Stimulated activated CD4-positive, alpha-beta T cell treated with anti-CD3 and anti-CD28 coated beads, Interleukin-15, amount 100 ng/mL, for 48 hours (primary cell): Measurements from ENCODE around the gene FAAP24.
"Not testable (repeated sequence)": the region's sequence is repeated elsewhere in the genome, so short reads cannot be mapped to it uniquely, and the experiment has no call there.

Experiments used
- DNase-seq, 2 donors: peaks; one replicate each; pipeline ENCODE4 v3.0.0-alpha.2; 2020; ENCODE audit warnings: low read depth in 2 of 2

Gene FAAP24

DNA sequence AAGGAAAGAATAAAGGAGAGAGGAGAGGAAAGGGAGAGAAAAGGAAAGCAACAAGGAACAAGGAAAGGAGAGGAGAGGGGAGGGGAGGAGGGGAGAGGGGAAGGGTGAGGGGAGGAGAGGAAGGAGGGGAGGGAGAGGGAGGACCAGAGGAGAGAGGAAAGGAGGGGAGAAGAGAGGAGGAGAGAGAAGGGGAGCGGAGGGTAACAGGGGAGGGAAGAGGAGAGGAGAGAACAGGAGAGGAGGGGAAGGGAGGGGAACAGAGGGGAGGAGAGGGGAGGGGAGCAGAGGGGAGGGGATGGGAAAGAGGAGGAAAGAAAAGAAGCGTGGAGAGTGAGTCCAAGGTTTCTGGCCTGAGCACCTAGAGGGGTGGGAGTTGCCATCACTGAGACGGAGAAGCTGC, 26.7 kb downstream of the FAAP24 start:
- no peak for DNase-seq

DNA sequence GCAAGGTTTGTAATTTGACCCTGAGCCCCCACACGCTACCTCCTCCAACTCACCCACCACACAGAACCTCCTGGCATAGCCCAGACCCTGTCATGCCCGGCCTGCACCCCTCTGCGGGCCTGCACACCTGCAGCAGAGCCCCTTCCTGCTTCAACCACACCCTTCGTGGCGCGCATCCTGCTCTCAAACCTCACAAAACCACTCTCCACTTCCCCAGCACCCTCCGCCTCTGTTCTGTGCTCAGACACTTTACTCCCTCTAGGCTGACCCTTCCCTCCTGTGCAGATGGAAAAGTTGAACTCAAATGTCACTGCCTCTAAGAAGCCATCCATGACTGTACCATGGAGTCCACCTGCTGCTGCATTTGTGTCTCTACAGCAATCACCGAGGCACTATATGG, 28.5 kb downstream of the FAAP24 start:
- no peak for DNase-seq

DNA sequence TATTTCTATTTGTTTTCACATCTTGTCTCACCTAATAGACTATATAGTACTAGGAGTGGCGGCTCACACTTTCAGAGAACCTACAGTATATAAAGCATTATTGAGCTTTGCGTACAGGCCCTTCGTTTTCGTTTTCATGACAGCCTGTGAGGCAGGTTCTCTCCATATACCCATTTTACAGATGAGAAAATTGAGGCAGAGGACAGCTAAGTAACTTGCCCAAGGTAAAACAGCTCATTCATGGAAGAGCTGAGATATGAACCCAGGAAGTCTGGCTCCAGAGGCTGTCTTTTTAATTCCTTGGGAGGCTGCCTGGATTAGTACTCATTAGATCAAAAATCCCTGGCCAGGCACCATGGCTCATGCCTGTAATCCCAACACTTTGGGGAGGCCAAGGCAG, 28.9 kb downstream of the FAAP24 start:
- no peak for DNase-seq

DNA sequence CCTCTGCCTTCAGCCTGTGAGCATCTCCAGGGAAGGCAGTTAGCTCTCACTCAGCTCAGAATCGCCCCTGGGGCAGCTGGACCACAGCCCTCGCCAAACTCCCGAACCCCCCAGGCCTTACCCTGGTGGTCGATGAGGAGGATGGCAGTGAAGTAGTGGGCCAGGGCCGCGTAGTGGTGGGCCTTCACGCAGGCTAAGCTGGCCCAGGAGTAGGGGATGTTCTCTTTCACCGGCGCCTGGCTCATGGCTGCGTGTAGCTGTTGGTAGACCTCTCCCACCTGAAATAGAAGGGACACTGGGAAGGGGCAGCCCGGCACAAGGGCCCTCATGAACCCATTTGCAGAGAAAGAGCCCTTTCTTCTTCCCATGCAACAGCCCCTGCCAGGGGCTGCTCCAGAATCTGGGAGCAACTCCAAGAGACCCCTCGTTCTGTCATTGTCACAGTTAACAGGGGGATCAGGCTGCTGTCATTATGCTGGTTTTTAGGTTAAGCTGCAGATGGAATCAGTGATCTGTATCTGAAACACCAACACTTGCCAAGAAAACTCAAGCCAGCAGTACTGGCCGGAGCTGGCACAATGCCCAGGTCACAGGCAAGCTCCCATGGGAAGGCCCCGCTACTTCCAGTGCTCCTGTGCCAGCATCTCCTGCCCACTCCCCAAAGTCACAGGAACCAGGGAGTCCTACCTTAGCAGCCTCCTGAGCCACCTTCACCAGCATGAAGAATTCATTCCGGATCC, 30.3 kb downstream of the FAAP24 start:
- DNase-seq = not testable (repeated sequence)

DNA sequence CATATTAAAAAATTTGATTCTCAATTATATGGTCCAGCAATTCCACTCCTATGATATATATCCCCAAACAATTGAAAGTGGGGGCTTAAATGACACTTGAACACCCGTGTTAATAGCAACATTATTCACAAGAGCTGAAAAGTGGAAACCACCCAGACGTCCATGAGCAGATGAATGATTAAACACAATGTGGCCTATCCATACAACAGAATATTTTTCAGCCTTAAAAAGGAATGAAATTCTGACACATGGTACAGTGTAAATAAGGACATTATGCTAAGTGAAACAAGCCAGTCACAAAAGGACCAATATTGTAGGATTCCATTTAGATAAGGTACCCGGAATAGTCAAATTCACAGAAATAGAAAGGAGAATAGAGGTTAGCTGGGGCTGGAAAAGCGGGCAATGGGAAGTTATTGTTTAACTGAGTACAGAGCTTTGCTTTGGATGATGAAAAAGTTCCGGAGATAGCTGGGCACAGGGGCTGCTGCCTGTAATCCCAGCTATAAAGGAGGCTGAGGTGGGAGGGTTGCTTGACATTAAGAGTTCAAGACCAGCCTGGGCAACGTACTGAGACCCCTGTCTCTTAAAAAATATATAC, 31.5 kb downstream of the FAAP24 start:
- not testable (repeated sequence) for DNase-seq

DNA sequence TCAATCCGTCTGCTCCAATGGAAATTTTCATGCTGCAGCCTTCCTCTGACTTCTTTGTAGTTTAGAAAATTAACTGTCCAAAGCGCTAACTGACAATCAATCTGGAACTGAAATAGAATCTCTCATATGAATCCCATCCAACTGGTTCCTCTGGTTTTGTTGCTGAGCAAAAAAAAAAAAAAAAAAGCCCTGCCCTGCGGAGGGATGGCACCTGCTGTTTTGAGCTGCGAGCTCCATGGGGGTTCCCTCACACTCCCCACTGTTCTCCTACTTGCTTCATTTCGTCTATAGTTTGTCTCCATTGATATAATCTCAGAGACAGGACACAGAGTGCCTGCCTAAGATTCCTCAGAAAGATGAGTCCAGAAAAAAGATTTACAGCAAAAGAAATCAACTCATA, 33.4 kb downstream of the FAAP24 start:
- no peak for DNase-seq

DNA sequence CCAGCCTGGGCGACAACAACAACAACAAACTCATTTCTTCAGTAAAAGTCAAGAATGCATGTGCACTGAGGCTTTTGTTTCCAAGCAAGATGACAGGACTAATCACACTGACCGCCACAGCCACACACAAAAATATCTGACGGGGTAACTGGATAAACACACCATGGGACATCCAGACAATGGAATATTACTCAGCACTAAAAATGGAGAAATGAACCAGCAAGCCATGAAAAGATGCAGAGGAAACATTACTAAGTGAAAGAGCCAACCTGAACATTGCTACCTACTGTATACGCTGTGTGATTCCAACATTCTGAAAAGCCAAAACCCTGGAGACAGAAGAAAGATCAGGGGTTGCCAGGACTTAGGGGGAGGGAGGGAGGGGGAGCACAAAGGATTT, 36.7 kb downstream of the FAAP24 start:
- no peak for DNase-seq

DNA sequence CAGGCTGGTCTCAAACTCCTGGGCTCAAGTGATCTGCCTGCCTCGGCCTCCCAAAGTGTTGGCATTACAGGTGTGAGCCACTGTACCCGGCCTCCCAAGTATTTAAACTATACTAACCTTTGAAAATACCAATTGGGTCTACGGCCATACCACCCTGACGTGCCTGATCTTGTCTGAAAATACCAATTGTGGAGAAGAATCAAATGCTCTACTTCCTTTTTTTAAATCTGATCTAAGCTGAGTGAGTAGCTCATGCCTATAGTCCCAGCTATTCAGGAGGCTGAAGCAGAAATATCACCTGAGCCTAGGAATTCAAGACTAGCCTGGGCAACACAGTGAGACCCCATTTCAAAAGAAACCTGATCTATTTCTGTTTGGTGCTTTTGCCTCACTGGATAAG, 38.8 kb downstream of the FAAP24 start:
- DNase-seq = not testable (repeated sequence)

DNA sequence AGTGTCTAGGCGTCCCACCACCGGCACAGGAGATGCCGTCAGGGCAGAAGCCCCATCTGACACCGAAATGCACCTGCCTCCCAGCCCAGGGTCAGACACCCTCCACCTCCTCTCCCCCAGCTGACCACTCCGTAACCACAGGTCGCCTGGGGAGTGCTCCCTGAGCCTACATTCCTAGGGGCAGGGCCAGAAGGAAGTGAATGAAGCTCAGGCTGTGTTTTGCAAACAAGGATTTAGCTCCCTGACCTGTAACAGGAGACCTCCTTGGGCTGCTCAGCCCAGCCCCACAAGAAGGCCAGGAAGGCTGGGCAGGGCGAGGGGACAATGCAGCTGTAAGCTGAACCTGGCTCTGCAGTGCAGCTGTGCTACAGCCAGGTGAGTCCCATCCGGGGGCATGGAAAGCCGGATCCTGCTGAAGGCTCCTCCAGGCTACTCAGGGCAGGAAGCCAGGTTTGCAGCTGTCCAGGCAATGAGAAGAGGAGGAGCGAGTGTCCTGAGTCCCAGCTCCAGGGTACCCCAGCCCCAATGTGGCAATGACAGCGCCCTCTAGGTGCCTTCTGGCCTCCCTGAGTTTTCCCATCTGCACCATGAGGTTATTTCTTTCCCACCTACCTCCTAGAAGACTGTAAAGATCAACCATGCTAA, 50.6 kb downstream of the FAAP24 start:
- no peak for DNase-seq

DNA sequence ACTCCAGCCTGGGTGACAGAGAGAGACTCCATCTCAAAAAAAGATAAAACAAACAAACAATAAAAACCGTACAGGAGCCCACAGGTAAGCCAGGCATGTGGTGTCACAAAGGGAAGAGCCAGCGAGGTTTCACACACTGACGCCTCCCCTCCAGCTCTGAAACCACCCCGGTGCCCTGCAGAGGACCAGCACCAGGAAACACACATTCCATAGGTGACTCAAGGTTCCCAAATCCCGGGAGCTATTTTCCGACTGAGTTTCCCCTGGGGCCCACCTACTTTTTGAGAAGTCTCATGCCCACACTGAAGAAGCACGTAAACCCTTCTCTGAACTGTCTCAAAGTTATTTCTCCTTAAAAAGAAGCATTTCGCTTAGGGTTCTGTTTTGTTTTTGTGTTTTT, 52.4 kb downstream of the FAAP24 start:
- DNase-seq = no peak

DNA sequence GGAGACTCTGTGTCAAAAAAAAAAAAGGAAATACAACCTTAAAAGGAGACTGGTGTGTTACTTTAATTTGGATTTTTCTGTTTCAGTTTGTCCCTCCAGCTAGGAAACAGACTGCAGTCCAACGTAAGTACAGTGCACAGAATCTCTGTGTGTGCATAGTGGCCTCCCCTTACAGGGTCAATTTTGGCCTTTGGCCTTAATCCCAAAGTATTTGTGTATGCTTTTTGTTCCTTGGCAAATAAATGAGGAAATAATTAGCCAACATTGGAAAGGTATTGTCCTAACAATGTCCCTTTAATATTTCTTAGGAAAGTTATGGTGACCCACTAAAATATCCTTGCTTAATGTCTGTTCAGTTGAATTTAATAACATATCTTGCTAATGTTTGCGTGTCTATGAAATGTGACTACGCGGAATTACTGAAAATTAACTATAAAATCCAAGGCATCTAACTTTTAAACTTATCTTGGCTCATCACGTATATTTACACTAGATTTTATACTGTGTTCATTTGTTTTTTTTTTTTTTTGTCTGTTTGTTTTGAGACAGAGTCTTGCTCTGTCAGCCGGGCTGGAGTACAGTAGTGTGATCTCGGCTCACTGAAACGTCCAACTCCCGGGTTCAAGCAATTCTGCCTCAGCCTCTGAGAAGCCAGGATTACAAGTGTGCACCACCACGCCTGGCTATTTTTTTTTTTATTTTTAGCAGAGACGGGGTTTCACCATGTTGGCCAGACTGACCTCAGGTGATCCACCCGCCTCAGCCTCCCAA, 53.6 kb downstream of the FAAP24 start:
- DNase-seq = not testable (repeated sequence)

DNA sequence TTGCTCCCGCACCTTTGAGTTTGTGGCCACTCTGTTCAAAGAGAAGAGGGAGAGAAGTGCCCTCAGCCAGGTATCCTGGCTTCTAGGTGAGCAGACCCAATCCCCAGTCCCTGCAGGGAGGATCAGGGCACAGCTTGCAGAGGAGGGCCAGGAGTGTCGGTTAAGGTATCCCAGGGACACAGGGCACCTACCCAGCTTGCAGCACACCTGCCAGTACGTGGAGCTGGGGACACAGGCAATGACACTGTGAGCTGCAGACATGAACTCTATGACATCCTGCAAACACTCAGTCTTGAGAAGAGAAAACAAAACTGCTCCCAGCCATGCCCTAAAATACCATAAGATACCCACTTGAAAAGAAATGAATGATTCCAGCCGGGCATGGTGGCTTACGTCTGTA, 54.6 kb downstream of the FAAP24 start:
- DNase-seq = not testable (repeated sequence)
